Heart left ventricle (tissue), 13 donors: Measurements from ENCODE around the gene P4HA3.

Experiments
- POLR2A ChIP-seq, 2 donors: fragments of 450-650 bp; IDR thresholded peaks; one replicate each; pipeline ENCODE4 v1.6.1; 2017; ENCODE audit warnings: antibody characterized with exemption in 2 of 2, mild to moderate bottlenecking in 2 of 2, moderate library complexity in 2 of 2
- TF ChIP-seq, protein P1 (sequence below), 12 donors: fragments of 200-600 bp; sonication (generic) in 4 of 12; IDR thresholded peaks; one replicate each; pipeline versions ENCODE4 v1.5.0 to v1.8.0; 2018 to 2022; ENCODE audit warnings: antibody characterized with exemption in 12 of 12, mild to moderate bottlenecking in 5 of 12
- donor health status: ischemic (EF 13 %, LVEDD 7.1; RV severe dilation, severe dysfunction).
- donor health status: DM: no; HTN: yes; CAD: no.
- donor health status: DM: no; HTN: no; CAD: no.
- donor health status: ischemic (EF 25% LVEDD 6.9; RV normal size, moderate dysfunction).
- donor health status: ischemic (EF 25% LVEDD 5.7; RV mildly dilated, moderate dysfunction).
- donor health status: ischemic (EF 35%, LVEDD 5.7; RV mildly dilated, moderate dysfunction).
- donor health status: nonischemic (EF 11% LVEDD 7.7; RV severe dilation, severe dysfunction).
- donor health status: DM: yes; HTN: yes; CAD: no.
- donor health status: PGD.
- donor health status: ischemic (EF 29% LVEDD 5.4; RV normal size, mild dysfunction).
- donor health status: nonischemic (EF 23%, LVEDD 6.1; RV moderate dilation, normal function).

DNA sequence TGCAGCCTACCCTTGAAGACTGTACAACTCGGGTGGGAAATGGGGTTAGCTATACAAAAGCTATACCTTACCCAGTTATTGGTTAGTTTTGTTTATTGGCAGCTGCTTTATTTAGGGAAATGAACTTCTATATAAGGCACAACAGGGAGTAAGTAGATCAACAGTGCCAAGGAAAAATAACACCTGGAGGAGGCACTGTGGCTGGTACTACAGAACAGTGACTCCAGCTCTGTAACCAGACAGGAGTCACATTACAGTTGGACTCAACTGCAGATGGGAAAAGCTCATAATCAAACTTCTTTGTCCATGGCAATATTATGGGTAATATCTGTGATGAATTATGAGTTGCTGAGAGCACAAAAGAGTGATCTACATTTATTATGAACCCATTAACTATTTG, 14.0 kb downstream of the P4HA3 start:
- TF ChIP-seq POLR2A (IDR thresholded peaks at IDR 0.05) = no peak
- TF ChIP-seq, protein P1, sequence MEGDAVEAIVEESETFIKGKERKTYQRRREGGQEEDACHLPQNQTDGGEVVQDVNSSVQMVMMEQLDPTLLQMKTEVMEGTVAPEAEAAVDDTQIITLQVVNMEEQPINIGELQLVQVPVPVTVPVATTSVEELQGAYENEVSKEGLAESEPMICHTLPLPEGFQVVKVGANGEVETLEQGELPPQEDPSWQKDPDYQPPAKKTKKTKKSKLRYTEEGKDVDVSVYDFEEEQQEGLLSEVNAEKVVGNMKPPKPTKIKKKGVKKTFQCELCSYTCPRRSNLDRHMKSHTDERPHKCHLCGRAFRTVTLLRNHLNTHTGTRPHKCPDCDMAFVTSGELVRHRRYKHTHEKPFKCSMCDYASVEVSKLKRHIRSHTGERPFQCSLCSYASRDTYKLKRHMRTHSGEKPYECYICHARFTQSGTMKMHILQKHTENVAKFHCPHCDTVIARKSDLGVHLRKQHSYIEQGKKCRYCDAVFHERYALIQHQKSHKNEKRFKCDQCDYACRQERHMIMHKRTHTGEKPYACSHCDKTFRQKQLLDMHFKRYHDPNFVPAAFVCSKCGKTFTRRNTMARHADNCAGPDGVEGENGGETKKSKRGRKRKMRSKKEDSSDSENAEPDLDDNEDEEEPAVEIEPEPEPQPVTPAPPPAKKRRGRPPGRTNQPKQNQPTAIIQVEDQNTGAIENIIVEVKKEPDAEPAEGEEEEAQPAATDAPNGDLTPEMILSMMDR (IDR thresholded peaks at IDR 0.05) = no peak
